Fibroblast of the aortic adventitia (primary cell): ENCODE data around the gene MALRD1. TPM values are rescaled to one million over a fixed set of nuclear protein-coding genes. Genes with fewer than 3 reads are reported as not detected.

Source experiments
- DNase-seq: peaks from one replicate; pipeline ENCODE4 v3.0.0-alpha.2; 2010; ENCODE audit warnings: low read depth
- H3K4me3 ChIP-seq: 2 replicates; pipeline ENCODE4 v1.5.1; 2011; ENCODE audit warnings: low read depth, mild to moderate bottlenecking, control low read depth, low read length, moderate library complexity
- total RNA-seq: library from RNA; depleted of rRNA; stranded (reverse); fragments of >200 nt; gene quantifications from 2 replicates; pipeline ENCODE4 v1.2.3, GENCODE V29; 2012; ENCODE audit warnings: low replicate concordance
- TF ChIP-seq, protein P1 (sequence below): IDR thresholded peaks from 2 replicates; pipeline ENCODE4 v1.5.1; 2011; ENCODE audit warnings: mild to moderate bottlenecking, low read length, control low read depth, inconsistent platforms; ENCODE audit not compliant: insufficient read depth

MALRD1 gene
- total RNA-seq, 1 donor = 0.36 TPM

DNA sequence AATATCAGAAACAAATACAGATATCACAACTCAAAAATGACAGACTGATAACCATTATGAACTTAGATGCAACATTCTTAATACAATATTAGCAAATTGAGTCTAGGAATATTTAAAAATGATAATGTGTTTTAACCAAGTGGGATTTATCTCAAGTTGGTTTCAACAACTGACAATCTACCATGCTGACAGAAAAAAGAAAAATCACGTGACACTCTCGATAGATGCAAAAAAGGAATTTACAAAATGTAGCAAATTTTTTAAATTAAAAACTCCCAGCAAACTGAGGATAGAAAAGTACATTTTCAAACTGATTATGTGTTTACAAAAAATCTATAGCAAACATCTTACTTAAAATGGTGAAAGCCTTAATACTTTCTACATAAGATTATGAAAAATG, 177.4 kb downstream of the MALRD1 start:
- DNase-seq = no peak
- TF ChIP-seq, protein P1, sequence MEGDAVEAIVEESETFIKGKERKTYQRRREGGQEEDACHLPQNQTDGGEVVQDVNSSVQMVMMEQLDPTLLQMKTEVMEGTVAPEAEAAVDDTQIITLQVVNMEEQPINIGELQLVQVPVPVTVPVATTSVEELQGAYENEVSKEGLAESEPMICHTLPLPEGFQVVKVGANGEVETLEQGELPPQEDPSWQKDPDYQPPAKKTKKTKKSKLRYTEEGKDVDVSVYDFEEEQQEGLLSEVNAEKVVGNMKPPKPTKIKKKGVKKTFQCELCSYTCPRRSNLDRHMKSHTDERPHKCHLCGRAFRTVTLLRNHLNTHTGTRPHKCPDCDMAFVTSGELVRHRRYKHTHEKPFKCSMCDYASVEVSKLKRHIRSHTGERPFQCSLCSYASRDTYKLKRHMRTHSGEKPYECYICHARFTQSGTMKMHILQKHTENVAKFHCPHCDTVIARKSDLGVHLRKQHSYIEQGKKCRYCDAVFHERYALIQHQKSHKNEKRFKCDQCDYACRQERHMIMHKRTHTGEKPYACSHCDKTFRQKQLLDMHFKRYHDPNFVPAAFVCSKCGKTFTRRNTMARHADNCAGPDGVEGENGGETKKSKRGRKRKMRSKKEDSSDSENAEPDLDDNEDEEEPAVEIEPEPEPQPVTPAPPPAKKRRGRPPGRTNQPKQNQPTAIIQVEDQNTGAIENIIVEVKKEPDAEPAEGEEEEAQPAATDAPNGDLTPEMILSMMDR = no peak
- no peak overlapping the region for H3K4me3 ChIP-seq

DNA sequence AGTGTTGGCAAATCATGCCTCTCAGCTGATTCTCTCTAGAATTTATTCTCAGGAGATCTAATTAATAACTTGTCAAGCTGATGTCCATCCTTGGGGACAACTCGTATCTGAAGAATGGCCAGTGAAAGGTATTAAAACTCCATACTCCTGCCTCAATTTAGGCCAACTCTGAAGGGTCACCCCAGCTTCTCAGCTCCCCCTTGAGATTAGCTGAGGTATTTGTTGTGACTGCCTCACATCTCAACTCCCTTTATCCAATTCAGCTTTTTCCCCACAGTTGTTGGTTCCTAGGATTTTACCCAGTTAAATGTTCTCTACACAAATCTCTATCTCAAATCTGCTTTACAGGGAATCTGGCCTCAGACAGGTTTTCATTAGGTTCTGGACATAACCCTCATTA, 182.4 kb downstream of the MALRD1 start:
- TF ChIP-seq, protein P1 = no peak
- no peak overlapping the region for H3K4me3 ChIP-seq
- no peak for DNase-seq

DNA sequence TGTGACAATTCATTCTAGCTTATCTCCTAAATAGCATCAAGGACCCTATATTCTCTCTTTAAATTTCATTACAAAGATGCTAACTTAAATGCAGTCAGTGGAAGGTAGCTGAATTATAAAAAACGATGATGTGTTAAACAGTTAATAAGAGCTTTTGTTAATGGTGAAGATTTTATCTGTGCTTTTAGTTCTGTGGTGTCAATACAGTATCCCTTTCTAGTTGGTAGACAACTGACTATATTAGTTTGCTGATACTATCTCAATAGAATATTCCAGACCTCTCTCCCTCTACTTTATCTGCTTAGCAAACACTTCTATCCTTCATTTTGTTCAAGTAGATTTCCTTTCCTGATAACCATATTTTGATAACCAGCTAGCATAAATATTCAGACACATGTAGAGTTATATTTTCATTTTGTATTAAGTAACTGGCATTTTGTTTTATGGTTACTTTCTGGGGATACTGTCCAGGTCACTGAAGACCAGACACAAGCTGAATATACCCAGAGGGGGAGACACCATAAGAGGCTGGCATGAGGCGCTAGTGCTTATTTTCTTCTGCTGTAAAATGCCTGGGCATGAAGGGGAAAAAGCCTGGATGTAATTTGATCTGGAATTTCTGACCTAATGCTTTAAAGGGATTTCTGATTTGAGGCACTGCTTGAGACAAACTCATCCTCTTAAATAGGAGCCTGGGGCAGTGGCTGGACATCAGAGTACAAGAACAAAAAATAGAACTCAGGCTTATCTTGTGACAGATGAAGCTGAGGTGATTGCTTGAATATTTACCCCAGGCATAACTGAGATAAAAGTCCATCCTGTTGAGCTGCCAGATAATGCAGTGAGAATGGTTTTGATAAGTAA, 197.5 kb downstream of the MALRD1 start:
- TF ChIP-seq, protein P1 = no peak
- no peak overlapping the region for H3K4me3 ChIP-seq
- DNase-seq = peak; percentile 0

DNA sequence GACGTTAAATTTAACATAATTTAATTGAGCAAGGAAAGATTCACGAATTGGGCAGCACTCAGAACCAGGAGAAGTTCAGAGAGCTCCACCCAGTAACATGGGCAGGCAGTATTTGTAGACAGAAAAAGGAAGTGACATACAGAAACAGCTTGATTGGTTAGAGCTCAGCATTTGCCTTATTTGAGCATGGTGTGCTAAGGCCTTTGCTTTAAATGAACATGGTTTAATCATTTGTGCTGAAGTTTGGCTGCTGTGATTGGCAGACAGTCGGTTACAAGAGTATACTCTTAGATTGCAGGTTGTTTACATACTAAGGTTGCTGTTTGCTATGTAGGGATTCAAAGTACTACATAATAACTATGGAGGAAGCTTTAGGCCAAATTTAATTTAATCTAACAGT, 199.2 kb downstream of the MALRD1 start:
- no peak overlapping the region for H3K4me3 ChIP-seq
- no peak for DNase-seq
- TF ChIP-seq, protein P1 = no peak

DNA sequence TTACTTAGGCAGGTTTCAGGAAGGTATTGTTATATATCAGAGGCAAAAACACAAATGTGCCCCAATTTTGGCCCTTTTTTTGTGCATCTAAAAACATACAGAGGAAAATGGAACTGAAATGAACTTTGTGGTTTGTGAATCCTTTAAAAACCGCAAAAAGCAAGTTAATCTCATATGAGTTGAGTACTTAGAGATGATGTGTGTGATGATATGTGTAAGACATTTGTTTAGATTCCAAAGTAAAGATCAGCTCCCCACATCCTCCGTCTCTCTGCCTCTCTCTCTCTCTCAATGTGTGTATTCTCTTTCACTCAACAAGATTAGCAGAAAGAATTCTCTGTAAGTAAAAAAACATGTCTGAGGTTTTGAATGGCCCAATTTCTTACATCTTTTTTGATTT, 201.9 kb downstream of the MALRD1 start:
- TF ChIP-seq, protein P1 = no peak
- no peak overlapping the region for H3K4me3 ChIP-seq
- DNase-seq = peak; percentile 1

DNA sequence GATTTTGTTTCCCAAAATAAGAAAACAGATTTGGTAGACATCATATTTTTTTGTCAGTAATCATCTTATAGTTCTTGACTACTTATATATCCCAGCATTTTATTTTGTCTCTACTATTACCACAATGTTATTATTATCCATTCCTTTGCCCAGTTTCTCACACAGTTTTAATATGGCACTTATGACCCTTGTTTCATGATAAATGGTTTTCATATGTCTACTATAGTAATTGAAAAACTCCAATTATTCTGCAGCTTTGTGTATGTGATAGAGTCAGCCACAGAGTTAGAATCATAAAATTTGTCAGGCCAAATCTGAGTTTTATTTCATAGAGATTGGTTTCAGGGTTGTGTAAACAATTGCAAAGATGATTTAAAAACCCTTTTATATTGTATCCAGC, 203.9 kb downstream of the MALRD1 start:
- DNase-seq = no peak
- no peak overlapping the region for H3K4me3 ChIP-seq
- TF ChIP-seq, protein P1 = no peak
